ENCODE data around the gene BICD1.

BICD1 gene

GRCh38 chr12:32362892-32363291 is 256.2 kb downstream of the BICD1 start:
- no peak for FAIRE-seq

- FAIRE-seq = peak; percentile 85
Measured at GRCh38 chr12:32365473-32366064, 258.9 kb downstream of the BICD1 start.

GRCh38 chr12:32366714-32367113 is 260.1 kb downstream of the BICD1 start:
- FAIRE-seq = peak; percentile 31

GRCh38 chr12:32367381-32367780 is 260.7 kb downstream of the BICD1 start:
- no peak for FAIRE-seq

- FAIRE-seq = no peak
Measured at GRCh38 chr12:32369202-32369601, 262.6 kb downstream of the BICD1 start.

GRCh38 chr12:32377344-32378055 is 270.9 kb downstream of the BICD1 start:
- no peak for FAIRE-seq

- no peak for FAIRE-seq
Measured at GRCh38 chr12:32379213-32379612, 272.6 kb downstream of the BICD1 start.

GRCh38 chr12:32379667-32380066 is 273.0 kb downstream of the BICD1 start:
- no peak for FAIRE-seq

GRCh38 chr12:32382226-32382625 is 275.6 kb downstream of the BICD1 start:
- no peak for FAIRE-seq

- no peak for FAIRE-seq
Measured at GRCh38 chr12:32390572-32391219, 284.0 kb downstream of the BICD1 start.

GRCh38 chr12:32395026-32395425 is 288.4 kb downstream of the BICD1 start:
- FAIRE-seq = no peak

GRCh38 chr12:32397696-32398095 is 291.0 kb downstream of the BICD1 start:
- FAIRE-seq = no peak

GRCh38 chr12:32398181-32398580 is 291.5 kb downstream of the BICD1 start:
- FAIRE-seq = no peak

- FAIRE-seq = no peak
Measured at GRCh38 chr12:32398816-32399369, 292.2 kb downstream of the BICD1 start.

- no peak for FAIRE-seq
Measured at GRCh38 chr12:32399370-32400113, 292.9 kb downstream of the BICD1 start, which contains the start of gene FGD4. TSS of gene FGD4 (plus strand) at chr12:32399558.

GRCh38 chr12:32400114-32400672 is 293.5 kb downstream of the BICD1 start:
- no peak for FAIRE-seq

- FAIRE-seq = no peak
Measured at GRCh38 chr12:32400866-32401265, 294.2 kb downstream of the BICD1 start.

GRCh38 chr12:32402170-32402569 is 295.5 kb downstream of the BICD1 start:
- no peak for FAIRE-seq

- no peak for FAIRE-seq
Measured at GRCh38 chr12:32402946-32403345, 296.3 kb downstream of the BICD1 start.

GRCh38 chr12:32407795-32408194 is 301.1 kb downstream of the BICD1 start:
- no peak for FAIRE-seq

- no peak for FAIRE-seq
Measured at GRCh38 chr12:32413412-32413811, 306.8 kb downstream of the BICD1 start.

GRCh38 chr12:32418221-32418620 is 311.6 kb downstream of the BICD1 start:
- no peak for FAIRE-seq
